Measurements from ENCODE around the gene C17orf107.
A peak's percentile ranks its signal among the peaks of the same experiment; 100 is the strongest.

C17orf107 gene

GRCh38 chr17:4937553-4937952 lies 38.2 kb downstream of the C17orf107 start:
- DNase-seq = no peak

DNA sequence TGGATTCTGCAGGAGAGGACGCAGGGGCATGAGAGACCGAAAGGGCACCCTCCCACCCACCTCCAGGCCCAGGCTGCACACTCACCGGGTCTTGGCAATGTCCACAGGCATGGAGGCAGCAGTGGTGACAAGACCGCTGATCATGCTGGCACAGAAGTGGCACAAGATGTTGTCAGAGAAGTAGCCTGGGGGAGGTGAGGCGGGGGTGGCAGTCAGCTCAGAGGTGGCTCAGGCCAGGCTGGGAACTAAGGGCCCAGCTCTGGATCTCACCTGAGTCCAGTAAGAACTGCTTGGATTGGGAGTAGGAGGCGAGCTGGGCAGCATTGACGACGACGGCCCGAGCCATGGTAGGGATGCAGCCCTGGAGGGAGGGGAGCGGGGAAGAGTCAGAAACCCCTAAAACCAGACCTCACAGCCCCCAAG lies 38.7 kb downstream of the C17orf107 start:
- no peak for DNase-seq

DNA sequence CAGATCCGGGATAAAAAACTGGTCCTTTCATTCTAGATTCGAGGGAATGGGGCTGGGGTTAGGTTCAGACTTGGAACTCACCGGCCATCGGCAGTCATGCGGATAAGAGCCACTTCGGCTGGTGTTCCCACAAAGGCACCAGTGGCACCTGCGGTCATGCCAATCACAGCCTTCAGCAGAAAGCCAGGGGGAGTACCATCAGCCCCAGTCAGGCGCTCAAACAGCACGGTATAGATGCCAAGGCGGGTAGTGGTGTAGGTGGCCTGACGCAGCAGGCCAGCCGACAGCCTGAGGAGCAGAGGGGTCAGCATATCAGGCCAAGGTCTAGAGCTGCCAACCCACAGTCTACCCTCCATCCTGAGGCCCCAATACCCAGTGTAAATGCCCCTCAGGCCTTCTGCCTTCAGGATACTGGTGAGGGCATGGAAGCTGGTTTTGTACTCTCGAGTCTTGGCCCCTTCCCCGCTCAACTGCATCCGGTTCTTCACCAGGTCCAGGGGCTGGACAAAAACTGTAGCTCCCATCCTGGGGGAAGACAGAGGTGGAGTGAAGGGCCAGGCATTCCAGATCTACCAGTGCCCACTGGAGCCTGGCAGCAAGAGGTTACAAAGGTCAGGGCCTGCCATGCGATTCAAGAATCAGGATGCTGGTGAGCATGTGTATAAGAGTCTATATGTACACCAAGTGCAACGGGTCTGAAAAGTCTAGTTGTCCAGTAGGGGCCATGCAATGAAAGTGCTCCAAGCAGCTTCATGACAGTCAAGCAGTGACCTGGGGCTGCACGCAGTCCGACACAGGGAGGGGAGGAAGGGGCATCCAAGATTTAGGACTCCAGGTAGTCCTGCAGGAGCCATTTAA lies 39.6 kb downstream of the C17orf107 start:
- no peak for DNase-seq

DNA sequence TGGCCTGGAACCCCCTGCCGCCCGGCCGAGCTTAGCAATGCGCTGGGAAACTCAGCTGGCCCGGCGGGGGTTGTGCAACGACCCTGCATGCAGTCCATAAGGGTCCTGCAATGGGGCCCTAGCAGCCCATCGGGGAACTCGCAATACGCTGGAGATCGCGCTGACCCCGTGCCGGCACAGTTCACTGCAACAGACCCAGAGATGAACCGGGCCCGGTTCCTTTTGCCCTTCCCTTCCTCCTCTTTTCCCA lies 40.1 kb downstream of the C17orf107 start:
- DNase-seq = no peak

DNA sequence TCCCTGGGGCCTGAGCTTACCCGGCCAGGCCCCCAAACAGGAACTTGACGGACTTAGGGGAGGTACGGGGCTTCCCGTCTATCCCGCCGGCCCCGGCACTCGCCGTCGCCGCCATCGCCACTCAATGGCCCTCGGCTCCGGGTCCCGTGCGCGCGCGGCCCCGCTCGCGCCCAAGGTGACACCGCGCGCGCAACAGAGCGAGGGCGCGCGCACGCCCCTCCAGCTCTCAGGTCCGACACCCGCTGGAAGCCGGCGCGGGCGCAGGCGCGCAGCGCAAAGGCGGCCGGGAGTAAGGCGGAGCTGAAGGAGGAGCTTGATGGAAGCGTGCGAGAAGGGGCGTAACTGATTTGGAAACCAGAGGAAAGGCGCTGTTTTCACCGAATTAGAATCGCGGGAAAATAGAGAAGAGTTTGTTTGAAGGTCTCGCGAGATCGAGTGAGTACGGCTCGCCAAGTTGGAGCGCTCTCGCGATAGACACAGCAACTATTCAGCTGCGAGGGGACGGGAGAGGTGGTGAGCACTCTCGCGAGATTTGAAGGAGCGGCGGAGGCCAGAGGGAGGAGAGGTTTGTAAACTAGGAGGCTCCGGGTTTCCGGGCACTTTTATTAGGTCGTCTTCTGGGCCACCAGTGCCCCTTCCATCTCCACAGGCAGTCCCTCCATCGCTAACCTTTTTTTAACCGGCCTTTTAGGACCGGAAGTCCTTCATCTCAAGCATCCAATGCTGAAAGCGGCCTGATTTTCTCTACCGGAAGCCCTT lies 40.6 kb downstream of the C17orf107 start, which contains the start of the genes RNF167 and SLC25A11:
Gene RNF167, plus strand, starts transcription at position 473 of the 759 bp plus-strand sequence. CDS start 642 bp downstream, outside the sequence.
Gene SLC25A11, minus strand, starts transcription at position 251 of the 759 bp plus-strand sequence. Its CDS starts 136 bp downstream, at position 115.
- DNase-seq = peak; percentile 99

- no peak for DNase-seq
Measured at GRCh38 chr17:4940555-4941318, 41.4 kb downstream of the C17orf107 start.

DNA sequence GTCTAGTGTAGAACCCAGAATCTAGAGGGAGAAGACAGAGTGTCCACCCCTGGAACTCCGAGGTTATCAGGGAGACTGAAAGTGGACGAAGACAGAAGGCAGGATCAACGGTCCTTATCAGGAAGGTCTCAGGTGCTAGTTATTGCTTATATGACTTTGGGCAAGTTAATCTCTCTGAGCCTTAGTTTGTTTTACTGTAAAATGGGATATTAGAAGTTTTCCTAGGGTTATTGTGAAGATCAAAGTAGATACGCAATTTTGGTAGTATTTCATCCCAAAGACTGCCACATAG lies 41.9 kb downstream of the C17orf107 start:
- no peak for DNase-seq

DNA sequence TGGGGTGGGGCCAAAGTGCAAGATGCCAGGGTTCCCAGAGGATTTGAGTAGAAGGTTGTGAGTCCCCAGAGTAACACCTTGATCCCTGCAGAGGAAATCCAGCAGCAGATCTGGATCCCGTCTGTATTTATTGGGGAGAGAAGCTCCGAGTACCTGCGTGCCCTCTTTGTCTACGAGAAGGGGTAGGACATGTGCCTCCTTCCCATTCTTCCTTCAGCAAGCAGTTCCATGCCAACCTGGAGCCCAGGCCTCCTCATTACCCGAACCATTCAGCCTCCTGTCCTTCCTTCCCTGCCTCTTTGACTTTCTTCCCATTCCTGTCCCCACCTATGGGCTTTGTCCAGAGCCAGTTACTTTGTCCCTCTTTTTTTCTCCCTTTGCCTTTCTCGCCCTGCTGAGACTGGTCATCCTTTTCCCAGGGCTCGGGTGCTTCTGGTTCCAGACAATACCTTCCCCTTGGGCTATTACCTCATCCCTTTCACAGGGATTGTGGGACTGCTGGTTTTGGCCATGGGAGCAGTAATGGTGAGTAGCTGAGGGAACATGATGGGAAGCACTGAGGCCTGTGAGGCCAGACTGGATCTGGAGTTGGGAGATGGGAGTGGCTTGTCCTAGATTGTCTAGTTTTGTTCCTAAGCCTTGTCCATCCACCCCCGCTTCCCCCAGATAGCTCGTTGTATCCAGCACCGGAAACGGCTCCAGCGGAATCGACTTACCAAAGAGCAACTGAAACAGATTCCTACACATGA lies 43.6 kb downstream of the C17orf107 start:
- no peak for DNase-seq

- no peak for DNase-seq
Measured at GRCh38 chr17:4944163-4944553, 44.8 kb downstream of the C17orf107 start.

DNA sequence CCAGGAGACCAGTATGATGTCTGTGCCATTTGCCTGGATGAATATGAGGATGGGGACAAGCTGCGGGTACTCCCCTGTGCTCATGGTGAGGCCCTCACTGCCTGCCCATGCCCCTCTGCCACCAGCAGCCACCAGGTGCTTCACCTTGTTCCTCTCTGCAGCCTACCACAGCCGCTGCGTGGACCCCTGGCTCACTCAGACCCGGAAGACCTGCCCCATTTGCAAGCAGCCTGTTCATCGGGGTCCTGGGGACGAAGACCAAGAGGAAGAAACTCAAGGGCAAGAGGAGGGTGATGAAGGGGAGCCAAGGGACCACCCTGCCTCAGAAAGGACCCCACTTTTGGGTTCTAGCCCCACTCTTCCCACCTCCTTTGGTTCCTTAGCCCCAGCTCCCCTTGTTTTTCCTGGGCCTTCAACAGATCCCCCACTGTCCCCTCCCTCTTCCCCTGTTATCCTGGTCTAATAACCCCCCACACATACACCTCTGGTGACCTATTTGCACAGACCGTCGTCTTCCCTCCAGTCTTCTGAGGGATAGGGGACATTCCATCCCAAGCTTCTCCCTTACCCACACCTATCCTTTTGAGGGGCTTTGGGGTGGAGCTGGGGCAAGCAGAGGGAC lies 45.3 kb downstream of the C17orf107 start:
- no peak for DNase-seq

GRCh38 chr17:4945176-4945943 lies 46.0 kb downstream of the C17orf107 start:
- no peak for DNase-seq

DNA sequence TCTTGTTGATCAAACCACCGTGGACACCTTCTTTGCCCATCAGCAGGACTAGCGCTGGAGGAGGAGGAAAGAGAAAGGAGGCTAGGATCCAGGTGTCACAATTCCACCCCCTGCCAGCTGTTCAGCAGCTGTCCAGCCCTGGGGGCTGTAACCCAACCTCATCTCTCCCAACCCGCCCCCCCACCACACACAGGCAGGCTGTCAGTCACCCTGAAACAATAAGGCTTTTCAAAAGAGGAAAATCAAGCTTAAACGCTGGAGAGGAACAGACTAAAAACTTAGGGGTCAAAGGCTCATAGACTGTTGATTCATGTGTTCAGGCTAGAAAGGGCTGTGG lies 46.6 kb downstream of the C17orf107 start:
- no peak for DNase-seq

DNA sequence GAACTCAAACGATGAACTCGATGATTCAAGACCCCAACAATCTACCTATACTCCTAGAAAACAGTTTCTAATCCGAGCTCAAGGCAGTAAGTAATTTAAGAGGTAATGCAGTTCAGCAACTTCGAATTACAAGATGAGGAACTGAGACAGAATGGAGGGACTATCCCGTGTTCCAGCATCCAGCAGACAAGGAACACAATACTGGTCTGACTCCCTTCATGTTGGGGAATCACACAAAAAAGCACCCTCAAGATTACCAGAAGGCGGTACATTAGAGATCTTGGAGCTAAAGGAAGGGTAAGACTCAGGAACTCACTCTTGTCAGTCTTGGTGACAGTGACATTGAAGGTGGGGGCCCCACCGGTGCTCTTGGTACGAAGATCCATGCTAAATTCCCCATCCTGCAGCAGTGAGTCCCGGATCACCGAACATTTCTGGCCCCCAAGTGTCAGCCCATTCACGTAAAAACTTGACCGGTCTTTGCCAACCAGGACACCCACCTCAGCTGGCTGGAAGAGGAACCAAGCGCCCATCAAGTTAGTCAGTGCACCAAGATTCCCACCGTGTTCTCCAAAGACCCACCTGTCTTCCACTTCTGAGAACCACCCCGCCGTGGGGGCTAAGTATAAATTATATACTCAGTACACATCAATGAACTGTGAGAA lies 47.1 kb downstream of the C17orf107 start:
- DNase-seq = no peak

DNA sequence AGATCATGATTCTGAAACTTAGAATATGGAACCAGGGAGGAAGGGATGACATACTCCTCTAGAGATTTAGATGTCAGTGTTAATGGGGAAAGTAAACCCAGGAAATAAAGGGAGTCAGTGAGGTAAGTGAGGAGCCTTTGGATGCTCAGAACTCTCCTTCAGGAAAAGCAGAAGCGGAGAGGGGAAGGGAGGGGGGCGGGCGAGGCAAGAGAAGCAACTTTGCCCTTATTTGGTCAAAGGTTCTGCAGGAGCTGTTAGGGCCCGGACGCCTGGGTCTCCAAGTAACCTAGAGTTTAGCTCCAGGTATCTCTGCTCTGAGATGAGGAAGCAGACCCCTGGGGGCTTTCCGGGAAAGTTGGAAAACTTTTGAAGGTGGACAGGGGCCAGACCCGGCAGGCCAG lies 47.7 kb downstream of the C17orf107 start:
- no peak for DNase-seq

DNA sequence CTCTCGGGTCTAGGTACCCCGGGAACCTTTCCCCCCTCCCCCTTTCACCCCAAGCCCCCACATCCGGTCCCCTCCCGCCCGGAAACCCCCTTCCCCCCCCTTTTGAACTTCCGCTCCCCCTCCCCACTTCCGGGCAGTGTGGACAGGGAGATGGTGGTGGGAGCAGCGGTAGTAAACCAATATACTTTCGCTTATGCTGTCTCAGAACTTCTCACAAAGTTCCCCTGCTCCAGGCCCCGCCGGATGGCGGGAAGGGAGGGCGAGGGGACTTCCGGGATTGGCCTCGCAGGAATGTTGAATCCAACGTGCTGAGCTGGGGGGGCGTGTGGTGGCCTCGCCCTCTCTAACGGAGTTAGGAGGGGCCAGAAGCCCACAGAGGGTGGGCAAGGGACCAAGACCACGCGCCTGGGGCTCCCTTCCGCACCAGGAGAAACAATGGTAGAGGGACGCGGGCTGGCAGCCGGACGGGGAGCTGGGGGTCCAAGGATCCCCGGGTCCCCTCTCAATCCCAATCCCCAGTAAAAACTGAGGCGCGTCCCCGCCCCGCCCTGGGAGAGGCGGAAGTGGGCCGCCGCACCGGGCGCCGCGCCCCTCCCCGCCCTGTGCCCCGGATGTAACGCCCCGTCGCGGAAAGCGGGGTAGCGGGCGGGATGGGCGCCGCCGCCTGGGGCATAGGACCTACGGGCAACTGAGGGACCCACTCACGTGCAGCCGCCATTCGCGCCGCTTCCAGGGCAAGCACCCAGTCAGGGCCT lies 48.3 kb downstream of the C17orf107 start:
- peak; percentile 79 for DNase-seq

- DNase-seq = peak; percentile 95
Measured at GRCh38 chr17:4948166-4948930, 49.0 kb downstream of the C17orf107 start, which contains the start of gene PFN1. PFN1 (minus strand) TSS chr17:4948530; CDS start chr17:4948394, 136 bp downstream.

GRCh38 chr17:4948931-4949320 lies 49.6 kb downstream of the C17orf107 start:
- DNase-seq = peak; percentile 93

DNA sequence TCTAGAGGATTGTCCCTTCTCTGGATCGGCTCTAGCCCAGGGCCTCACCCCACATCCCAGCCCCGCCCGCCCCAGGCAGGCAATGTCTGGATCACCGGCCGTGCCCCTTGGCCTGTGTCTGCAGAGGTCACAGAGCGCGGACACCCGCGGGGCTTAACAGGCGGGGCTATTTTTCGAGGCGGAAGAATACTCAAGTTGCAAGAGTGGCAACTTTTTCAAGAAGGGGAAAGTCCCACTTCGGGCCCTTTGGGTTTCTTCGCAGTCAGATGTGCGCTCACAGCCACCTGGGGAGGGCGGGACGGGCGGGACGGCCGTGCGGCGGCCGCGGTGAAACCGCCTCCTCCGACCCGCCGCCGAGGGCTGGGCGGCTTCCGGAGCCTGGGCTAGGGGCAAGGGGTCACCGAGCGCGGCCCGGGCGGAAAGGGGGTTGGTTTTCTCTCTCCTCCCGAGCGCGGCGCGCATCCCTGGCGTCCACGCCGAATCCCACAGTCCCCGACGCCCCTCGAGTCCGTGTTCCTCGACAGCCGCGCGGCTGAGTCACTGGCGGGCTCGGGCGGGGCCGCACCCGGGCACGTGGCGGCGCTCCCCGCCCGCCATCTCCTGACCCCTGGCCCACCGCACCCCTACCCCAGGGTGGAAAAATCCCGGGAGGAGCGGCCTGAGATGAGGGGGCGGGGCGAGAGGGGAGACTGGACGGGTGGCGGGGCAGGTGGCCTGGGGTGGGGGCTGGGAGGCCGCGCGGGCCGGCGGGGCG lies 50.2 kb downstream of the C17orf107 start:
- DNase-seq = peak; percentile 79
